ENCODE results near the gene ZFP36L2.
"Not testable (repeated sequence)": the region's sequence is repeated elsewhere in the genome, so short reads cannot be mapped to it uniquely, and the experiment has no call there.

Gene ZFP36L2

DNA sequence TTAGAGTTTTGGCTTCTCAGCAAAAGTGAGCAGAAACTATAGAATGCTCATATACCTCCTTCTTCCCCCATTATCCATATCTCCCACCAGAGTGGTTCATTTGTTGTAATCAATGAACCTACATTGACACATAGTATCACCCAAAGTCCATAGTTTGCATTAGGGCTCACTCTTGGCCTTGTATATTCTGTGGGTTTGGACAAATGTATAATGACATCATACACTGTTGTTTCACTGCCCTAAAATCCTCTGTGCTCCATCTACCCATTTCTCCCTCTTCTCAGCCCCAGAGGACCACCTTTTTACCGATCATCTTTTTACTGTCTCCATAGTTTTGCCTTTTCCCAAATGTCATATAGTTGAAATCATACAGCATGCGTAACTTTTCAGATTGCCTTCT, 24.1 kb downstream of the ZFP36L2 start:
- DNase-seq: no peak

DNA sequence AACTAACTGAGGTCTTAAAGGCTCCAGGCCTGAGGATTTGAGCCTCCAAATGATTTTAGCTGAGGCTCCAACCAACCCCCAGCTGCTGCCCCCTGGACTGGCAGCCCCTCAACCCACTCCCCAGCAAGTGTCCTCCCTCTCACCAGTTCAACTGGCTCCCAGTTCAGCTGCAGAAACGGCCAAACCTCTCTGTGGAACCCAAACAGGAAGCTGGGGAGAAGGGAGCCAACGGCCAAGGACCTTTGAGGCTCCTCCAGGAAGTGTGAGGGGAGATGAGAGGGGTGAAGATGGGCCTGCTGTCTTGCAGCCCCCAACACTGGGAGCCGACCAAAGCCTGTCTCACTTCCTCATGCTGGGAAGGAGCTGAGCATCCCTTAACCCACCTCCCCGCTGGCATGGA, 24.9 kb downstream of the ZFP36L2 start:
- DNase-seq: no peak

DNA sequence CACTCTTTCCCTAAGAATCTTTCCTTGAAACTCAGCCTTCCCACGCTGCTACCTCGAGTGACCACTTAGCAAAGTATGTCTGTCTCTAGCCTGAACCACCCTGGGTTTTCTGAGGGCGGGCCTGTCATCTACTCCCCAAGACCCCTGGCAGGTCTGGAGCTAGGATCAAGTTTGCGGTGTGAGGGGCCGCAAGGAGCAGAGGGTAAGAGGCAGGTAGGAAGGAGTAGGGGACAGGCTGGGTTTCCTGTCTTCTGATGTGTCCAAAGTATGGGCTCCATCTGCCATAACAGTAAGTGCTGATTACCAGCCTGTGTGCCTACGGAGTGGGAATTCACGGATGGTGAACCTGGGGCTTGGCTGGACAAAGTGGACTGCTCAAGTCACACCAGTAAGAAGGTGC, 25.4 kb downstream of the ZFP36L2 start:
- DNase-seq: no peak

DNA sequence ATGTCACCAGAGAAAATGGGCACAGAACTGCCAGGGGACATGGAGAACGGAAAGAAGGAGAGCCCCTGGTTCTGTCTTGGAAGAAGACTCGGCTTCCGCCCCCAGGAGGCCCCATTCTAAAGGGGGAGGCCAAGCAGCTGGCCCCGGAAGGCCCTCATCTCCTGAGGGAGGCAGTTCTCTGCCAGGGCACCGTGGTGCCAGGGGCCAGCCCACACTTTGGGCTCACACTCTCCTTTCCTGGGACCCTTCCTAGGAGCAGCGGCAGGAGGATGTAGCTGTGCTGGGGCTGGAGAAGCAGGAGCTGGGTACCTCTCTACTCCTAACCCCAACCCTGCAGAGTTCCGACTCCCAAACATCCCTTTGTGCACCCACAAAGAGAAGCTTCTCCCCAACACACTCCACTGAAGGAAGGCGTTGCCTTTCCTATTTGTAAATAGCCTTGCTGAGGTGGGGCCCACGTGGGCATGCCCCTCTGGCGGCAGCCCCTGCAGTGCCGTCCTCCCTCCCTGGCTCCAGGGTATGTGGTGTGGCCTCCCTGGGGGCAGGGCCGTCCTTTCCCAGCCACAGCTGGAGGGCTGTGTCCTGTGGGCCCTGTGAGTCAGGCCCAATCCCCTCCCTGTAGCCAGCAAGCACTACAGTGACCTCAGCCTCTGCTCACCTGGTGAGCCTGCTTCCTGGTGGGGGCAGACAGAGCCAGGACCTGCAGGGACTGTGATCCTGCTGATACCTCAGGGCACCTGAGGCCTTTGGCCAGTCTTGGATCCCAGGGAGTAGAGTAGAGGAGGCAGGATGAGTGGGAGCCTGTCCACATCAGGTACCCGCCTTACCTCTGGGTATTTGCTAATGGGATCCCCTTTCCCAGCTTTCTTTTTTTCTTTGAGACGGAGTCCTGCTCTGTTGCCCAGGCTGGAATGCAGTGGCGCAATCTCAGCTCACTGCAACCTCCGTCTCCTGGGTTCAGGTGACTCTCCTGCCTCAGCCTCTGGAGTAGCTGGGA, 26.6 kb downstream of the ZFP36L2 start:
- DNase-seq: no peak

DNA sequence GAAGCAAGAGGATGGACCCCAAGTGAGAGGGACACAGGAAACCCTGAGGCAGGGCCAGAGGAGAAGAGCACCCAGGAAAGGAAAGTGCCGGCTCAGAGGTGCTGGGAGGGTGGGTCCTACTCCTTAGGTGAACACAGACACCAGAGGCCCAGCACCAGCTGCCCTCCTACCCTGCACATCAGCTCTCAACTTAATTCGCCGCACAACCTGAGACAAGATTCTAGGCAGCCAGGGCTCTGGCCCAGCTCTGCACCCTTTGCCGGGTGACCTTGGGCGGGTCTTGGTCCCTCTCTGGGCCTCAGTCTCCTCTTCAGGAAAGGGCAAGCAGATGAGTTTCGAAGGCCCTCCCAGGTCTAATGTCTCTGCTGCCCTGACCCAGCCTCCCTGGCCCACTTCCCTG, 28.1 kb downstream of the ZFP36L2 start:
- no peak for DNase-seq

DNA sequence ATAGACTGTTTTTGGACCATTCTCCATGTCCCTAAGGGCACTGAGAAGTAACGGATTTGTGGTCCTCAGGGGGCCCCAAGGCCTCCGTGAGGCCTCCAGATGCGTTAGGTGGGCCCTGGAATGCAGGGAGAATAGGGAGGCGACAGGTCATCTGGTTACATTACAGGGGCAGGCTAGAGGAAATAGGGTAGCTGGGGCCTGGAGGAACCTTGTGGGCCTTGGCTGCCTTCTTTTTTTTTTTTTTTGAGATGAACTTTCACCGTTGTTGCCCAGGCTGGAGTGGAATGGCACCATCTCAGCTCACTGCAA, 28.9 kb downstream of the ZFP36L2 start:
- DNase-seq: no peak

DNA sequence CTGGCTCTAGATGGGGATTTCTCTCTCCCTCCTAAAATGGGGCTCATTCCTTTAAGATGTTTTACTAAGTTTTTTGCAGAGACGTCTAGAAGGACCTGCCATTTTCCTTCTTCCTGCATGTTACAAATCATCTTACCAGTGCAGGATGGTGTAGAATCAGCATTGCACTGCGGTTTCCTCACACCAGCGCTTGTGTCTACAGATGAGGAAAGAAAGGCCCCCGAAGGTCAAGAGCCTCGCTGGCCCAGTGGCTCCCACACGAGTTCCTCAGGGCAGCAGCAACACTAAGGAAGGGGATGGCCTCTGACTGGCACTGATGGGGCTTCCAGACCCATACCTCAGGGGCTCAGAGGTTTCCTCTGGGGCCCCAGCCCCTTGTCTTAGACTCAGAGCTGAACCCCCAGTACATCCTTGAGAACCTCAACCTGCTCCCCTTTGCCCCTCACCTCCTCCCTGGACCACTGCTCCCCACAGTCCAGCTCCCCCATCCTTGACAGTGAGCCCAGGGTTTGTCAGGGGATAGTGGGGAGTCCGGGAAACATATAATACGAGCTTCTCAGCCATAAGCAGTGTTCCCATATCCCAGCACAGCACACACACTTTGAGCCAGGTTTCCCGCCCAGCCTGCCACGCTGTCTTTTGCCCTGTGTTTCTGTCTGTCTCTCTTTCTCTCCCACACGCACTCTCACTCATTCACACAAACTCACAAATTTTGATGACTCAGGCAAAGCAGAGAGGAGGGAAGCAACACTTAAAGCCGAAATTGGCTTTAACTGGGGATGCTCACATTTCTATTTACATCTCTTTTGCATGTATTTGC, 29.4 kb downstream of the ZFP36L2 start:
- DNase-seq: no peak

DNA sequence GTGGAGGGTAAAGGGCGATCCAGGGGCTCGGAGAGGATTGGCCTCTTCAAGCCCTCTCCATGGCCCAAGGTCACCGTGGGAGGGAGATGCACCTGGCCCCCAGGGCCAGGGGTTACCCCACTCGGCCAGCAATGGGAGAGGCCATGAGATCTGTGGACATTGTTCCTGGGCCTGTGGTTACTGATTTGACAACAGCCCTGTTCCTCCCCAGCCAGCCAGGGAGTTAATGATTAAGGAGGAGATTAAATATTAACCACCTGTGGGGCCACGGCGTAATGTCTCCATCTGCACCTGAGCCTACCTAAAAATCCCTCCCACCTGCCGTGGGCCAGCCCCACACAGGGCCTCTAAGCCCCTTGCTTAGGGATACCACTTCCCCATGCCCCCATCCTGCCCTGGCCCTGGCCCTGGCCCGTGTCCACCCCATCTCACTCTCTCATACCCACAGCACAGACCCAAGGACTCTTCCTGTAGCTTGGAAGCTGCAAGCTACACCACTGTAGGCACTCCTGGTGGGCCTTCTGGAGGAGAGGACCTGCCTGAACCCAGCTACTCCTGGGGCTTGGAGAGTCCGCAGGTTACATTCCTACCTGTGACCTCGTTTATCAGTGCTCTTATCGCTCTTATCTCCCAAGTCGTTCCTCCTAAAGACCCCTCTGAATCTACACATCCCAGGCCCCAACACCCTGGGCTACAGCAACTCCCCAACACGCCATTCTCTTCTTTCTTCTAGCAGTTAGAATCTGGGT, 32.1 kb downstream of the ZFP36L2 start:
- DNase-seq: no peak

DNA sequence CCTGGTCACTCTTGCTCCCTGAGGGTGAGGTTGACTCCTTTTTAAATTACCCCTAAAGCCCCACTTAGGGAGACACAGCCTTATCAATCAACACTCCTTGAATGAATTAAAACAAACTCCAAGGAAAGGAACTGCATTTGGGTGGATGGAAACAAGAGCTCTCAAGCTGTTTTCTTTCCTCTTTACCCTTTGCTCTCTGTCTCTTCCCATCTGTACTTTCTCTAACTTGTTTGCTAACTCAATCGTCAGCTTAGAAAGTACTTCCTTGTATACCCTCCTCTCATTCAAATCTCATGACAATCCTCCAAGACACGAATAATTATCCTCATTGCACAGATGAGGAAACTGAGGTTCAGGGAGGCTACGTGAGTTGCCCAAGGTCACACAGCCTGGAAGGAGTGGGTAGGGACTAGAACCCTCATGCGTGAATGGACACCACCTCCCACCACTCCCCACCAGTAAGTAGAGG, 32.7 kb downstream of the ZFP36L2 start:
- no peak for DNase-seq

DNA sequence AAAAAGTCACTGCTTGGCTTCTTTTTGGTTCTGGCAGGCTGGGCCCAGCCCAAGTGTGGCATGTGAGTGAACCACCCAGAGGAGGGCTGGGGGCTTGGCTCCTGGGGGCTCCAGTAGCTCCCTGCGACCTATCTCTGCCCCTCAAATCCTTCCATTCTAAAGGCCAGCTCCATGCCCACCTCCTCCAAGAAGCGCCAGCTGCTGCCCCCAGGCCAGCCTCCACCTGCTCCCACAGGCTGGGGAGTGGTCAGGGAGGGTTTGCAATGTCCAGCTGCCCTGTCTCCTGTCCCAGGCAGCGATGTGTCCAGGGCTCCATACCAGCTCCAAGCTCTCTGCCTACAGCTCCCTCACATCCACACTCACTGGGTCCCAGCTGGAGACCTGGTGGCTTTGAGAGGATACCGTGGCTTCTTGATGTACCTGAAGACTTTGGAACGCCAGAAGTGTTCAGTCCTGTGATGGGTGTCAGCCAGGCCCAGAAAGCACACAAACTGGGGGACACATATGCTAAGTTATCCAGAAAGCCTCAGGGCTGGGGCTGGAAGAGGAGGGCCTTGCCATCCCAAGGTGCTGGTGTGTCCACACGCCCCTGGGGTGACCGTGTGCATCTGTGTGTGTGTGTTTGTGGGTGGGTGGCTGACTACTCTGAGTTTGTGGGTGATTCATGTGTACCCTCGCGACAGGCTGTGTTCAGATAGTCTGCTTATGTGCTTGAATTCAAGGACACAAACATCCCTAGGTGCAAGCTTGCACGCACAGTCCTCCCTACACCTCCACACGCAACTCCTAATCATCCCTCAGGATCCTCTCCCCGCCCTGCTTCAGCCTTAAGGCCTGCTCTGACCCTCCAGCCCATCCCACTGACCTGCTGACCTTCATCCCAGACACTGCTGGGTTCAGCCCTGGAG, 33.4 kb downstream of the ZFP36L2 start:
- no peak for DNase-seq

DNA sequence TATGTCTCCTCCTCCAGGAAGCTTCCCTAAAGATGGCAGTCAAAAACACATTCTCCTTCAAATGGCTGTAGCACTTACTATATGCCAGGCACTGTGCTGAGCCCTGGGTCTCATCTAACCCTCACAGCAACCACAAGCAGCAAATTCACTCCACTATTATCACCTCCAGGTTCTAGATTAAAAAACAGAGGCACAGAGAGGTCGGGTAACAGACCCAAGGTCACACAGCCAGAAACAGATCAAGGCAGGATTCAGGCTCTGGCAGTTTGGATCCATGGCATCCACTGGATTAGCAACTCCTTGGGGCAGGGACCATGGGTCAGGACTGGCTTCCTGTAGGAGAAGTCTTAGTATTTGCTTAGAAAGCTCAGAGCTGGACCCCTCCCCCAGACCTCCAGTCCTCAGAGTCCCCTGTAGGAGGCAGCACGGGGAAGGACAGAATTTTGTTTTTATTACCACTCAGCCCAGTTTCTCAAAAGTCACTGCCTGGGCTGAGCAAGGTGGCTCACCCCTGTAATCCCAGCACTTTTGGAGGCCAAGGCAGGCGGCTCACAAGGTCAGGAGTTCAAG, 34.4 kb downstream of the ZFP36L2 start:
- no peak for DNase-seq

DNA sequence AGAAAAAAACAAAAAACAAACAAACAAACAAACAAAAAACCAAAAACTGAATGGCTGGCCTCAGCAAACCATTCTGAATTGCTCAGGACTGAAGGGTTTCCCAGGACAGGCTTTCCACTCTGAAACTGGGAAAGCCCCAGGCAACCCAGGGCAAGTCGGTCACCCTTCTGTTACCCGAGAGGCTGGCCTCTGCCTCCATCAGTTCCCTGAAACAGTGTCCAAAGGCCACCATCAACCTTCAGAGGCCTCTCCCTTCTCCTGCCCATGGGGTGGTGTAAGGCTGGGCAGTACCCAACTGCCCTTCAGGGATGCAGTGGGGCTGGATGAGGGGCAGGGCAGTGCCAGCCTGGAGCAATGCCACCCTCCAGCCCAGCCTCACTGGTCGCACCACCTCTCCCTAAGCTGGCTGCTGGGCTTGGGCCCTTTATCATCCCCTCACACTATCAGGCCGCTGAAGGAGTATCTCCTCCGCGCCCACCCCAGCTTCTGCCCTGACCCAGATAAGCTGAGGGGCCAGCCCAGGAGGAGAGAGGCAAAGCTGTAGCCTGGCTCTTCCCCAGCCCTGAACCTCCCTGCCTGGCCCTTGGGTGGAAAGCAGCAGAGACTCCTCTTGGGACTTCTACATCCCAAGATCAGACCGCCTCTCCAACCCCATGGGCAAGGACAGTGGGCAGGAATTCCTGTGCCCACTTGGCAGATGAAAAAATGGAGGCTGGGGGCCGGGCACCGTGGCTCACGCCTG, 35.9 kb downstream of the ZFP36L2 start:
- DNase-seq: no peak

DNA sequence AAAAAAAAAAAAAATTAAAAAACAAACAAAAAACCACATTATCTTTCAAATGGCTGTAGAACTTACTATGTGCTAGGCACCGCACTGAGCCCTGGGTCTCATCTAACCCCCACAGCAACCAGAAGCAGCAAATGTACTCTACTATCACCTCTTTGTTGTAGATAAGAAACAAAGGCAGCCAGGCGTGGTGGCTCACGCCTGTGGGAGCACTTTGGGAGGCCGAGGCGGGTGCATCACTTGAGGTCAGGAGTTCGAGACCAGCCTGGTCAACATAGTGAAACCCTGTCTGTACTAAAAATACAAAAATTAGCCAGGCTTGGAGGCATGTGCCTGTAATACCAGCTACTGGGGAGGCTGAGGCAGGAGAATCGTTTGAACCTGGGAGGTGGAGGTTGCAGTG, 36.5 kb downstream of the ZFP36L2 start:
- not testable (repeated sequence) for DNase-seq

DNA sequence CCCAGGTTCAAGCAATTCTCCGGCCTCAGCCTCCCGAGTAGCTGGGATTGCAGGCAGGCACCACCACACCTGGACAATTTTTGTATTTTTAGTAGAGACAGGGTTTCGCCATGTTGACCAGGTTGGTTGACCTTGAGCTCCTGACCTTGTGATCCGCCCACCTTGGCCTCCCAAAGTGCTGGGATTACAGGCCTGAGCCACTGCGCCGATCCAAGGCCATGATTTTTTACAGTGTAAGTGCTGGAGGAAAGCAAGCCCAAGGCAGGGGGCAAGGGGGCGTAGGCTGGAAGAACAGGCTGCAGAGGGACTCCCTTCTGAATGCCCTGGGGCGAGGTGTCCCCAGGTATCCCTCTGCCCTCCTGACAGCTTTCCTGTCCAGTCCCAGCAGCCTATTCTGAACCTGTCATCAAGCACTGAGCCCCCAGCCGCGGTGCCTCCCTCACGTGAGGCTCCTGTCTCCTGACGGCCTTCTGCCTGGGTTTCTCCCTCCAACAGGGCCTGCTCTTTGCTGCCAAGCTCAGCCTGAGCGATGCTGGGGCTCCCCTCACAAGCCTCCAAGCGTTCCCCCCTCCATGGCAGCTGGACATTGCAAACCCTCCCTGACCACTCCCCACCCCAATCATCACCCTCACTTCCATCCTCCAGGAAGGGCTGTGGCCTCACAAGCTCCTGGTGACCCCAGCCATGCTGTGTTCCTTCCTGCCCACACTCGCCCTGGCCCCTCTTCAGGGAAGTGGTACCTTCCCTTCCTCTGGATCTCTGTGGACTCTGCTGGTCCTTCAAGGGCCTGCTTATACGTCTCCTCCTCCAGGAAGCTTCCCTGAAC, 37.6 kb downstream of the ZFP36L2 start:
- DNase-seq: no peak

DNA sequence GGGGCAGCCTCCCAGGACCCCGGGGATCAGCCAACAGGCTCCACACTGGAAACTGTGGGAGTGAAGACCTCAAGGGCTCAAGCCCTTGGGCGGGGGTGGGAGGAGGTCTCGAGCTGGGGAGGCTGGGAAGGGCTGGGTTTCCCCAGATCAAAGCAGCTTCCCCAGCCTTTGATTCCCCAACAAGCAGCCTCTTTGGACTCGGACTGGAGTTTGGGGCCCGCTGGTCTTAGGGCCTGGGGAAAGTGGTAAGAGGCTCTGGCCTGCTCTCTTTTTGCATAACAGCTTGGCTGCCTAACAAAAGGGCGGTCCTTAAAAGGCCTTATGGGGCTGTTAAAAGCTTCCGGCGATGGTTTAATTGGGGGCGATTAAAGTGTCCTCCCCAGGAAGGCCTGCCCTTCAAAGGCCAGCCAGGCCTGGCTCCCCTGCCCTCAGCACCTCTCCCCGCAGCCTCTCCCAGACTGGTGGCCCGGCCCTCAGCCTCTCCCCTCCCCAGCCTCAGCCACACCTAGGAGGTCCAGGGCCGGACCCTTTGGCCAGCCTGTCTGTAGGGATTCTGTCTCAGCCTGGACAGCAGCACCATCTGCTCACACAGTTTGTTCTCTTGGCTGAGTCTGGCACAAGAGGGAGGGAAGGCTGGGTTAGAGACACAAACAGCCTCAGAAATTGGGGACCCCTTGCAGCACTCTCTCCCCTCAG, 39.6 kb downstream of the ZFP36L2 start:
- DNase-seq: no peak

DNA sequence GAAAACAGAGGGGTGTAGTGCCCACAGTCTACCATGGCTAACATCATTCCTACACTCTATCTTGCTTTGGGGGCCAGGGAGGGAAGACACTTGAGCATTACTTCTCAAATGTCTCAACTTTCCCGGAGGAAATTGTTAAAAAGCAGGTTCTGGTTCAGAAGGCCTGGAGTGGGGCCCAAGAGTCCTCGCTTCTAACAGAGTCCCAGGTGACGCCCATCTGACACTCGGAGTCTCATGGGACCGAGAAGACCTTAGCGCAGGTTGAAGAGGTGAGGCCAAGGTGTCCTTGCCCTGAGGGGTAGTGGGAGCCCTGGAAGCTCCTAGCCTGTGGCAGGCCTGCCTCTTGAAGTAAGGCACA, 40.1 kb downstream of the ZFP36L2 start:
- DNase-seq: no peak

DNA sequence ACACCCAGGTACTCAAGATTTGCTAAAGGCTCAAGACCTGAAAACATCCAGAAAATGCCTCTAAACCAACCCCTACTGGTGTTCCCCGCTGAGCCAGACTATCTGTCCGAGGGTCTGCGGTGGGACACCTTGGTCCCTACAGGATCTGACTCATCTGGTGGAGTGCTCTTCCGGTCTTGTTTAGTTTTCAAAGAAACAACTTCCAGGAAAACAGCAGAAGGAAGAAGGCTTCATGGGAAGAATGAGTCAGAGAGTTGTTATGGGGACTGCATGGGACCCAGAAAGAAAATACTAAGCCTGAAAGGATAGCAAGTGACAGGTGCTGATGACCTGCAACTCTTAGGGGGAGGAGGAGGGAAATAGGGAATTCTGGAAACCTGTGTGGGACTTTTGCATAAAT, 41.3 kb downstream of the ZFP36L2 start:
- no peak for DNase-seq

DNA sequence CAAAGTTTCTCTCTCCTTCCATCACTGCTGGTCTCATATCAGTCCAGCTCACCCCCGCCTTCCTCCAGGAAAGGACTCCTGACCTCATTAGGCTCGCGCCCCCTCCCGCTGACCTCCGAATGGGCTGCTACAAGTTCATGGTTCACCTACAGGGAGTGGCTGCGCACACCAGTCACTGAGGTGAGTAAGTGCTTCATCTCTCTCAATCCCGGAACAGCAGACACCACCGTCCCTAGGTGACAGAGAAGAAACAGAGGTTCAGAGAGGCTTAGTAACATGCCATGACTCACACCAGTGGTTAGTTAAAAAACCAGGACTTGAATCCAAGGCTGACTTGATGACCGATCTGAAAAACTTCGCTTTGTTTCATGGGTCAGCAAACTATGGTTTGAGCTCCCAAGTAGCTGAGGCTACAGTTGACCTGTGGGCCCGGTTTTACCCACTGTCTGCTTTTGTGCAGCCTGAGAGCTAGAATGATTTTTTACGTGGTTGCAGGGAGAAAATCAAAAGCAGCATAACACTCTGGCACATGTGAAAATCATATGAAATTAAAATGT, 42.0 kb downstream of the ZFP36L2 start:
- no peak for DNase-seq

DNA sequence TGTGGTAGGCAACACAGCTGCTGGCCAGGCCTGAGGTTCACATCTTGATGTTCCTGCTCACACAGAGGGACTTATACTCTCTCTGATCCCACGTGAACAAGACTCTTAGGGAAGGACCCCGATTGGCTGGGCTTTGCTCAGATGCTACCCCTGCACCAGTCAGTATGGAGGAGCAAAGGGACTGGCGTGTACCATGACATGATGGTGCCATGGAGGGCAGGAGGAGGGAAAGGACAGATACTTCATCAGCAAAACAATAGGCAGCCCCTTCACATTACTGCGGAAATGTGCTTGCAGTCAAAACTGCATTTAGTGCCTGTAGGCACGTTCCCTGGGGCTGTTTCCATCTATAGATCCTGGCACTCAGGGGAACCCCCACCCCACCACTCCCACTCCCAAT, 42.7 kb downstream of the ZFP36L2 start:
- DNase-seq: no peak

Data from NCI-H446 treated with DMSO at 0.1 percent for 48 hours (cell line).